Uterus (tissue), 4 donors: ENCODE measurements around the gene NKAIN2. TPM values are rescaled to one million over a fixed set of nuclear protein-coding genes. Genes with fewer than 3 reads are reported as not detected.

Experiments
- DNase-seq, 2 donors: peaks; one replicate each; pipeline ENCODE4 v3.0.0-alpha.2; 2019 to 2020
- H3K27ac ChIP-seq, 2 donors: fragments of 200-600 bp; sonication (generic); 1 replicate in 1 of 2; 2 replicates in 1 of 2; pipeline ENCODE4 v1.5.1; 2016 to 2018
- H3K27me3 ChIP-seq, 2 donors: fragments of 200-600 bp; sonication (generic); one replicate each; pipeline ENCODE4 v1.5.1; 2018 to 2019; ENCODE audit warnings: control low read depth in 1 of 2
- H3K36me3 ChIP-seq, 2 donors: fragments of 200-600 bp; sonication (generic); one replicate each; pipeline ENCODE4 v1.5.1; 2019; ENCODE audit warnings: control low read depth in 1 of 2
- H3K4me1 ChIP-seq, 2 donors: fragments of 200-600 bp; sonication (generic); one replicate each; pipeline ENCODE4 v1.5.1; 2018 to 2019; ENCODE audit warnings: control low read depth in 1 of 2
- H3K4me3 ChIP-seq, 2 donors: fragments of 200-600 bp; sonication (generic); 1 replicate in 1 of 2; 2 replicates in 1 of 2; pipeline ENCODE4 v1.5.1; 2018 to 2019; ENCODE audit warnings: mild to moderate bottlenecking in 1 of 2
- H3K9me3 ChIP-seq, 2 donors: fragments of 200-600 bp; sonication (generic); one replicate each; pipeline ENCODE4 v1.5.1; 2019; ENCODE audit warnings: control low read depth in 1 of 2
- POLR2A ChIP-seq, 2 donors: fragments of 450-650 bp; IDR thresholded peaks; one replicate each; pipeline ENCODE4 v1.6.1; 2016; ENCODE audit warnings: antibody characterized with exemption in 2 of 2, mild to moderate bottlenecking in 1 of 2, moderate library complexity in 1 of 2
- intact Hi-C: fragments of 100-400 bp; cut with DNase I; formaldehyde crosslinking; loops from one replicate; pipeline ENCODE4 v1.15.1; 2023; ENCODE audit warnings: low total_unique reads
- total RNA-seq, 4 donors: library from RNA; depleted of rRNA in 3 of 4; stranded (reverse); fragments of >200 nt in 3 of 4; gene quantifications; one replicate each; pipeline versions ENCODE4 v1.1.0 to v1.2.4, GENCODE V29; 2014 to 2023
- TF ChIP-seq, protein P1 (sequence below), 4 experiments: fragments of 200-600 bp in 2 of 4; fragments of 450-650 bp in 2 of 4; sonication (generic) in 2 of 4; IDR thresholded peaks; one replicate each; pipeline ENCODE4 v1.5.1; 2016 to 2019; ENCODE audit warnings: antibody characterized with exemption in 4 of 4, mild to moderate bottlenecking in 2 of 4, moderate library complexity in 1 of 4
- donor health status: DM: yes; HTN: yes; CAD: no.

The NKAIN2 gene
- total RNA-seq, 4 donors from 2014 or later: 0.59 to 1.1 (median 1.0) TPM; not detected in 1

DNA sequence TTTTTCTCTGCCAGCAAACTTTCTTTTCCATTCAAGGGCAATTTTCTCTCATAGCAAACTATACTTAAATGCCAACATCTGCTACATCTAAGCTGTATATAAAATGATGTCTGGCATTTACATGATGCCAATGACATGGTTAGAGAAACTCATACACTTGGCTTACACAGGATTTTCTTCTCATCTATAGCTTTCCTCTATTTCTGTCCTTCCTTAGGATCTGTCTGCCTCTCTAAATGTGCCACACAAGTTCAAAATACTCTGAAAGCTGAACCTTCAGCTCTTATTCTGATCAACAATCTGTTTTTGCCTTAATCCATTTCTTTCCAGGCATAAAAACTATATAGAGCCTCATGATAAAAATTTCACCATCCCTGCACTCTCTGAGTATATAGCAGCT, 867.7 kb downstream of the NKAIN2 start:
- Histone ChIP-seq H3K4me1 (no peaks in the 10 kb centered on the region), H3K4me3 (no peak overlapping the region), H3K27ac (no peak overlapping the region), H3K9me3 (no peaks in the 10 kb centered on the region), H3K27me3 (no peaks in the 10 kb centered on the region), H3K36me3 (no peaks in the 10 kb centered on the region)
- DNase-seq: no peak
- intact Hi-C loops: no loop called here
- TF ChIP-seq, protein P1, sequence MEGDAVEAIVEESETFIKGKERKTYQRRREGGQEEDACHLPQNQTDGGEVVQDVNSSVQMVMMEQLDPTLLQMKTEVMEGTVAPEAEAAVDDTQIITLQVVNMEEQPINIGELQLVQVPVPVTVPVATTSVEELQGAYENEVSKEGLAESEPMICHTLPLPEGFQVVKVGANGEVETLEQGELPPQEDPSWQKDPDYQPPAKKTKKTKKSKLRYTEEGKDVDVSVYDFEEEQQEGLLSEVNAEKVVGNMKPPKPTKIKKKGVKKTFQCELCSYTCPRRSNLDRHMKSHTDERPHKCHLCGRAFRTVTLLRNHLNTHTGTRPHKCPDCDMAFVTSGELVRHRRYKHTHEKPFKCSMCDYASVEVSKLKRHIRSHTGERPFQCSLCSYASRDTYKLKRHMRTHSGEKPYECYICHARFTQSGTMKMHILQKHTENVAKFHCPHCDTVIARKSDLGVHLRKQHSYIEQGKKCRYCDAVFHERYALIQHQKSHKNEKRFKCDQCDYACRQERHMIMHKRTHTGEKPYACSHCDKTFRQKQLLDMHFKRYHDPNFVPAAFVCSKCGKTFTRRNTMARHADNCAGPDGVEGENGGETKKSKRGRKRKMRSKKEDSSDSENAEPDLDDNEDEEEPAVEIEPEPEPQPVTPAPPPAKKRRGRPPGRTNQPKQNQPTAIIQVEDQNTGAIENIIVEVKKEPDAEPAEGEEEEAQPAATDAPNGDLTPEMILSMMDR (IDR thresholded peaks at IDR 0.05): no peak
- TF ChIP-seq POLR2A (IDR thresholded peaks at IDR 0.05): no peak

GRCh38 chr6:124674042-124674441, 870.4 kb downstream of the NKAIN2 start:
- intact Hi-C loops: no loop called here
- H3K9me3 ChIP-seq: peaks cover 0 to 7% of the 10 kb centered on the region in 2 donors
- no peaks in the 10 kb centered on the region for H3K36me3 ChIP-seq
- H3K27ac ChIP-seq: no peak overlapping the region
- TF ChIP-seq POLR2A (IDR thresholded peaks at IDR 0.05): no peak
- TF ChIP-seq, protein P1 (IDR thresholded peaks at IDR 0.05): no peak
- no peak for DNase-seq
- H3K4me1 ChIP-seq: no peaks in the 10 kb centered on the region
- no peaks in the 10 kb centered on the region for H3K27me3 ChIP-seq
- H3K4me3 ChIP-seq: no peak overlapping the region

DNA sequence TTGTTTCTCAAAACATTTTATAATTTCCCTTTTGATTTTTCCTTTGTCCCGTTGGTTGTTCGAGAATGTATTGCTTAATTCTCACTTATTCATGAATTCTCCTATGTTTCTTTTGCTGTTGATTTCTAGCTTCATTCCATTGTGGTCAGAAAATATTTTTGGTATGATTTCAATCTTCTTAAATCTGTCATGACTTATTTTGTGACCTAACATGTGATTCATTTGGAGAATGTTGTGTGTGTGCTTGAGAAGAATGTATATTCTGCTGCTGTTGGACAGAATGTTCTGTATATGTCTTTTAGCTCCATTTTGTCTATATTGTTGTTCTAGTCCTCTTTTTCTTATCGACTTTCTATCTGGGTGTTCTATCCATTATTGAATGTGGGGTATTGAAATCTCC, 872.4 kb downstream of the NKAIN2 start:
- intact Hi-C loops: no loop called here
- H3K4me3 ChIP-seq: no peak overlapping the region
- TF ChIP-seq, protein P1 (IDR thresholded peaks at IDR 0.05): no peak
- no peak for TF ChIP-seq POLR2A (IDR thresholded peaks at IDR 0.05)
- no peaks in the 10 kb centered on the region for H3K27me3 ChIP-seq
- no peak for DNase-seq
- H3K27ac ChIP-seq: no peak overlapping the region
- peaks cover 0 to 7% of the 10 kb centered on the region in 2 donors for H3K9me3 ChIP-seq
- no peaks in the 10 kb centered on the region for H3K4me1 ChIP-seq
- no peaks in the 10 kb centered on the region for H3K36me3 ChIP-seq

GRCh38 chr6:124677874-124678273, 874.2 kb downstream of the NKAIN2 start:
- Histone ChIP-seq H3K9me3 (peaks cover 0 to 7% of the 10 kb centered on the region in 2 donors), H3K4me1 (no peaks in the 10 kb centered on the region), H3K4me3 (no peak overlapping the region), H3K36me3 (no peaks in the 10 kb centered on the region), H3K27me3 (no peaks in the 10 kb centered on the region), H3K27ac (no peak overlapping the region)
- intact Hi-C loops: no loop called here
- no peak for TF ChIP-seq POLR2A (IDR thresholded peaks at IDR 0.05)
- TF ChIP-seq, protein P1 (IDR thresholded peaks at IDR 0.05): no peak
- DNase-seq: no peak

DNA sequence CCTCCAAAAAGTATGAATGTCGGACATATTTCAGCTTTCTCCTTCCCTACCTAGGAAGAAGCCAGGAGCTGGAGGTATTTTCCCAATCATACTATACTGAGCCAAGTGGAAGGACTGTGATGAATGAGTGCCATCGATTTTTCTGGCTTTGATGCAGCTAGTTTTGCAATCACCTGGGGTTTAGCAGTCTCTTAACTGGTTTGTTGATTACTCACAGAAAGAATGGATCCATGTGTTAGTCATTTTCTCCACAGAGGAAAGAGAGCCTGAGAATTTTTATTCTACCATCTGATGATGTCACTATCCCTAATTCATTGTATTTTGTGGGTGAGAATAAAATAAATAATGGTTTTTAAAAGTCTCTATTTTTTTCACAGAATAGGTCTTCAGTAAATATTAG, 875.7 kb downstream of the NKAIN2 start:
- TF ChIP-seq, protein P1 (IDR thresholded peaks at IDR 0.05): no peak
- no peak for TF ChIP-seq POLR2A (IDR thresholded peaks at IDR 0.05)
- H3K4me1 ChIP-seq: no peaks in the 10 kb centered on the region
- no peaks in the 10 kb centered on the region for H3K36me3 ChIP-seq
- peaks cover 0 to 7% of the 10 kb centered on the region in 2 donors for H3K9me3 ChIP-seq
- H3K27me3 ChIP-seq: no peaks in the 10 kb centered on the region
- H3K4me3 ChIP-seq: no peak overlapping the region
- no peak for DNase-seq
- intact Hi-C loops: no loop called here
- no peak overlapping the region for H3K27ac ChIP-seq
